HG03342 (cell line): ENCODE measurements around the gene FUT4.
"Not testable (repeated sequence)": the region's sequence is repeated elsewhere in the genome, so short reads cannot be mapped to it uniquely, and the experiment has no call there.

Experiments
- ATAC-seq: cut with Tn5 transposase; IDR thresholded peaks from one replicate; pipeline ENCODE4 v1.9.1; 2021; ENCODE audit warnings: mild to moderate bottlenecking, moderate library complexity; ENCODE audit not compliant: unreplicated experiment

FUT4 gene

GRCh38 chr11:94533206-94533605 is 10.5 kb upstream of the FUT4 start:
- no peak for ATAC-seq

DNA sequence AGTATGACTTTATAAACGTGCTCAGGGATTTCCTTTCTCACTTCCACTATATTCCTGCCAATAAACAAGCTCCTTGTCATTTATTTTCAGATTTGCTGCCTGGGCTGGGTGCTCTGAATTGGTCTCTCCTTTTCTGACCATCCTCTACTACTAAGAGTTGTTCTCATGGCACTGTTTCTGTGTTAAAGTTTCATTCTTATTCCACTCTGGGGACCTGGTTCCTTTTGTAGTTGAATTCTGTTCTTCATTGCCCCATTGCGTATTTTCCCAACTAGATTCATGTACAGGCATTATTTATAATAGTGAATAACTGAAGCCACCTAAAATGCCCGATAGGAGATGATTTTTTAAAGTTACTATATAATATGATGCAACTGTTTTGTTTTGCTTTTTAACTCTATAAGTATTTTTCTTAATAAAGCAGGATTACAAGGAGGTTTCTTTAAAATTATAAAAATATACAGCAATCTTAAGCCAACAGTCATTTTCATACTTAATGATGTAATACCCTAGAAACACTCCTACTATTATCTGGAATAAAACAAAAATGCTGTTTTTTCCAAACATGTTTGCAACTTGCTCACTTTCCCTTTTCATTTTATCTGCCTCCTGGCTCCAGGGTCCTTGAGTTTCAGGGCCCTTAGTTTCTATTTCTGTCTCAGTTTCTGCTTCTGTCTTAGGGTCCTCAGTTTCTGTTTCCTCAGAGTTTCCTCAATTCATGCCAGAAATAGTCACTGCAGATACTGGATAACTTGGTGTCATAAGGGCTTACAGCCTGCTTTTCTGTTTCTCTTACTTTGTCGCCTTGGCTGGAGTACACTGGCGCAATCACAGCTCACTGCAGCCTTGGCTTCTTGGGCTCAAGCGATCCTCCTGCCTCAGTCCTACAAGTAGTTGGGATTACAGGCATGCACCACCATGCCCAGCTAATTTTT is 9.8 kb upstream of the FUT4 start:
- ATAC-seq = no peak

- no peak for ATAC-seq
These were observed 7.3 kb upstream of the FUT4 start for GRCh38 chr11:94536386-94536785.

DNA sequence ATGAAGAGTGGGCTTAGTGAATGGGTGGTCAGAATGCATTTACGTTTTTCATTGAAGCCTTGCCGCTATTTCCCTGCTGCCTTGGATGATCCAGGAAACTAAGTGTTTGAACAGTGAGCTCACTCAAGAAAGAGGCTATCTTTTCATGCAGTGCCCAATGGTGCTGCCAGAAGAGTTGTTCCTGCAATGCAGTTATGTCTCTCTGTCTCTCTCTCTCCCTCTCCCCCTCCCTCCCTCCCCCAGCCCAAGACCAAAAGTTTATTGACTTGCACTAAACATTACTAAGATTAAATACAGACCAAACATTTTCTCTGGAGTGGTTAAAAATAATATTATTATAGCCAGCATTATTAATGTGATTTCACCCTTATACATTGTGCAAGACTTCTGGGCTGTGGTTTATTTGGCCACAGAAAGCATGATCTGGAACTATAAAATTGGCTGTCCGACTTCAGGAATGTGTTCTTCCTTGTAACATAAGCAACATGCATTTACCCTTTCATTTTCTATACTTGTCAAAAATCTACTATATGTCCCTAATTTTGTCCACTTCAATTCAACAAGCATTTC is 6.6 kb upstream of the FUT4 start:
- no peak for ATAC-seq

- no peak for ATAC-seq
These were observed 4.3 kb upstream of the FUT4 start for GRCh38 chr11:94539420-94539819.

DNA sequence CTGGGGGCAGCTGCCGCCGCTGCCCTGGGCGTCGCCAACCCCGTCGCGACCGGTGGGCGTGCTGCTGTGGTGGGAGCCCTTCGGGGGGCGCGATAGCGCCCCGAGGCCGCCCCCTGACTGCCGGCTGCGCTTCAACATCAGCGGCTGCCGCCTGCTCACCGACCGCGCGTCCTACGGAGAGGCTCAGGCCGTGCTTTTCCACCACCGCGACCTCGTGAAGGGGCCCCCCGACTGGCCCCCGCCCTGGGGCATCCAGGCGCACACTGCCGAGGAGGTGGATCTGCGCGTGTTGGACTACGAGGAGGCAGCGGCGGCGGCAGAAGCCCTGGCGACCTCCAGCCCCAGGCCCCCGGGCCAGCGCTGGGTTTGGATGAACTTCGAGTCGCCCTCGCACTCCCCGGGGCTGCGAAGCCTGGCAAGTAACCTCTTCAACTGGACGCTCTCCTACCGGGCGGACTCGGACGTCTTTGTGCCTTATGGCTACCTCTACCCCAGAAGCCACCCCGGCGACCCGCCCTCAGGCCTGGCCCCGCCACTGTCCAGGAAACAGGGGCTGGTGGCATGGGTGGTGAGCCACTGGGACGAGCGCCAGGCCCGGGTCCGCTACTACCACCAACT is 1.0 kb downstream of the FUT4 start:
- ATAC-seq = no peak

GRCh38 chr11:94545264-94546161 is 1.8 kb downstream of the FUT4 start:
- ATAC-seq = no peak

GRCh38 chr11:94546162-94546470 is 2.4 kb downstream of the FUT4 start:
- ATAC-seq = no peak

- no peak for ATAC-seq
These were observed 3.2 kb downstream of the FUT4 start for GRCh38 chr11:94546886-94547285.

- ATAC-seq = no peak
These were observed 5.4 kb downstream of the FUT4 start for GRCh38 chr11:94549146-94549545.

DNA sequence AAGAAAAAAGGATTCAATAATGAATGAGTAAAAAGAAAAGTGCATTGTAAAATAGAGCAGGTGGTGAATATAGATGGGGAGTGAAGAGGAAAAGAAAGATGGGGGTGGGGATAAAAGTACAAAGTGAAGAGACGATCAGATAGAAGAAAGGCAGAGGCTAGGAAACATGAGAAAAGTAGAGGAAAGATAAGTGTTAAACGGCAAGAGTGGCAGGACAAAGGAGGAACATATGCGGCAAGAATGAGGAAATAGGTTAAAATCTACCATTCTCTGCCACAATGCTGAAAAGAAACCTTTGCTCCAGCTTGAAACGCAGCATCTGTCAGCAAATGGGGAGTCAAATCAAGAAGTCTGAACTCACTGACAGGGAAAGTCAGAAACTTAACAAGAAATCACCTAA is 6.8 kb downstream of the FUT4 start:
- no peak for ATAC-seq

DNA sequence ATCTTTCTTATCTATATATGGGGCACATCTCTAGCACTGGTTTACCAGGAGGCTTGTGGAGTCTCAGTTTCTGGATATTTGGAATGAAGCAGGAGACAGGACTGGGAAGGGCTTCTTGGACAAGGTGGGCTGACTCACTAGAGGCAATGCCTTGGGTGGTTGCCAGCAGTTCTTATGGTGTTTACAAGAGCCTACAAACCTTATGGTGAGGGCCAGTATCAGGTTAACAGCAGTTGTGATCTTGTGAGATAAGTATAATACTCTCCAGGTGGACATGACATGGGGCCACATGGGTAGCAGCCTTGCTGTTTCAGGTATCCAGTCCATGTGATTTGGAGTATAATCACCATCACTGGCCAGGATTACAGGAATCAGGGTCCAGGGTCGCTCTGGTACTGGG is 10.2 kb downstream of the FUT4 start:
- no peak for ATAC-seq

GRCh38 chr11:94555752-94556329 is 12.1 kb downstream of the FUT4 start:
- ATAC-seq = not testable (repeated sequence)

- no peak for ATAC-seq
These were observed 13.7 kb downstream of the FUT4 start for GRCh38 chr11:94557421-94557820.

GRCh38 chr11:94557992-94558391 is 14.3 kb downstream of the FUT4 start:
- ATAC-seq = no peak

- ATAC-seq = no peak
These were observed 14.7 kb downstream of the FUT4 start for GRCh38 chr11:94558468-94558867.

- no peak for ATAC-seq
These were observed 15.2 kb downstream of the FUT4 start for GRCh38 chr11:94558932-94559331.

GRCh38 chr11:94559361-94559760 is 15.6 kb downstream of the FUT4 start:
- no peak for ATAC-seq

- ATAC-seq = no peak
These were observed 17.1 kb downstream of the FUT4 start for GRCh38 chr11:94560834-94561233.

DNA sequence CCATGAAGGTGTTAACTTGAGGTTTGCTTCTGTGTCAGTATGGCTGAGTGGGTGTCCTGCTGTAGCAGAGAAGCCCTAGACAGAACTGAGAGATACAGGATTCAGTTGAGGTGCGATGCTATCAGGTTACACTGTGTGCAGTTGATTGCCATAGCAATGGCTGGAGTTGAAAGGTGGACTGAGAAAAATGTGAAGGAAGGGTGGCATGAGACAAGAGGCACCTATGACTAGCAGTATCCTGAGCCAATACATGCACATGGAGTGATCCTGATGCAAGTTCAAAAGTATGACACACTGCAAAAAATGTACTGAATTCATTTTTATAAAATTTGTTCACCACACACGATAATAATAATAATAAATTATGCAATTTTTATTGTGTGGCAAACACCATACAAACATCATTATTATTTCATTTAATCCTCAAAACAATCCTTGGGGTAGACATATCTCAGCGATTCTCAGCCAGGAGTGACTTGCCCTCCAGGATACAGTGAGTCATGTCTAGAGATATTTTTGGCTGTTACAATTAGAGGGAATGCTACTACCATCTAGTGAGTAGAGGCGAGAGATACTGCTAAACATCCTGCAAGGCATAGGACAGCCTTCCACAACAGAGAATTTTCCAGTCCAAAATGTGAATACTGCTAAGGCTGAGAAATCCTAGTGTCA is 19.6 kb downstream of the FUT4 start:
- ATAC-seq = no peak
